ENCODE results near the gene BEND2. TPM values are rescaled to one million over a fixed set of nuclear protein-coding genes. Genes with fewer than 3 reads are reported as not detected.

The BEND2 gene
- total and polyA plus RNA-seq, 2 of the 13 experiments (the other 11 are each of a cell fraction or from before 2014, with no cell fraction given), result not detected

DNA sequence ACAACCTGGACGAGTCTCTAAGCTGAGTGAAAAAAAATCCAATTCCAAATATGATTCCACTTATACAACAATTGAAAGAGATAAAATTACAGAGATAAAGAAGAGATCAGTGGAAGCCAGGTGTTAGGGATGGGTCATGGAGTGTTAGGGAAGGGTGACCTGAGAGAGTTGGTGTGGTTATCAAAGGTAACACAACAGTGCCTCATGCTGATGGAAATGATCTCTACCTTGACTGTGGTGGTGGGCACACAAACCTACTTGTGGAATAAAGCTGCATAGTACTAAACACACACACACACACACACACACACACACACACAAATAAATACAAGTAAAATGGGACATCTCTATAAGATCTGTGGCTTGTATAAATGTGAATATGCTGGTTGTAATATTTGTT lies 26.0 kb downstream of the BEND2 start (continued):
- TF ChIP-seq, protein P1, sequence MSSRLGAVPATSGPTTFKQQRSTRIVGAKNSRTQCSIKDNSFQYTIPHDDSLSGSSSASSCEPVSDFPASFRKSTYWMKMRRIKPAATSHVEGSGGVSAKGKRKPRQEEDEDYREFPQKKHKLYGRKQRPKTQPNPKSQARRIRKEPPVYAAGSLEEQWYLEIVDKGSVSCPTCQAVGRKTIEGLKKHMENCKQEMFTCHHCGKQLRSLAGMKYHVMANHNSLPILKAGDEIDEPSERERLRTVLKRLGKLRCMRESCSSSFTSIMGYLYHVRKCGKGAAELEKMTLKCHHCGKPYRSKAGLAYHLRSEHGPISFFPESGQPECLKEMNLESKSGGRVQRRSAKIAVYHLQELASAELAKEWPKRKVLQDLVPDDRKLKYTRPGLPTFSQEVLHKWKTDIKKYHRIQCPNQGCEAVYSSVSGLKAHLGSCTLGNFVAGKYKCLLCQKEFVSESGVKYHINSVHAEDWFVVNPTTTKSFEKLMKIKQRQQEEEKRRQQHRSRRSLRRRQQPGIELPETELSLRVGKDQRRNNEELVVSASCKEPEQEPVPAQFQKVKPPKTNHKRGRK (CRISPR knock-in tag; IDR thresholded peaks at IDR 0.05), result no peak
- no peak for TF ChIP-seq SAP130 (CRISPR knock-in tag; IDR thresholded peaks at IDR 0.05; ENCODE audit: low read depth)
- TF ChIP-seq, protein P2, sequence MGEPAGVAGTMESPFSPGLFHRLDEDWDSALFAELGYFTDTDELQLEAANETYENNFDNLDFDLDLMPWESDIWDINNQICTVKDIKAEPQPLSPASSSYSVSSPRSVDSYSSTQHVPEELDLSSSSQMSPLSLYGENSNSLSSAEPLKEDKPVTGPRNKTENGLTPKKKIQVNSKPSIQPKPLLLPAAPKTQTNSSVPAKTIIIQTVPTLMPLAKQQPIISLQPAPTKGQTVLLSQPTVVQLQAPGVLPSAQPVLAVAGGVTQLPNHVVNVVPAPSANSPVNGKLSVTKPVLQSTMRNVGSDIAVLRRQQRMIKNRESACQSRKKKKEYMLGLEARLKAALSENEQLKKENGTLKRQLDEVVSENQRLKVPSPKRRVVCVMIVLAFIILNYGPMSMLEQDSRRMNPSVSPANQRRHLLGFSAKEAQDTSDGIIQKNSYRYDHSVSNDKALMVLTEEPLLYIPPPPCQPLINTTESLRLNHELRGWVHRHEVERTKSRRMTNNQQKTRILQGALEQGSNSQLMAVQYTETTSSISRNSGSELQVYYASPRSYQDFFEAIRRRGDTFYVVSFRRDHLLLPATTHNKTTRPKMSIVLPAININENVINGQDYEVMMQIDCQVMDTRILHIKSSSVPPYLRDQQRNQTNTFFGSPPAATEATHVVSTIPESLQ (CRISPR knock-in tag; conservative IDR thresholded peaks at IDR 0.05), result no peak
- no peak for TF ChIP-seq TCF7L2 (IDR thresholded peaks at IDR 0.05; ENCODE audit: low read depth, low read length)
- TF ChIP-seq, protein P3, sequence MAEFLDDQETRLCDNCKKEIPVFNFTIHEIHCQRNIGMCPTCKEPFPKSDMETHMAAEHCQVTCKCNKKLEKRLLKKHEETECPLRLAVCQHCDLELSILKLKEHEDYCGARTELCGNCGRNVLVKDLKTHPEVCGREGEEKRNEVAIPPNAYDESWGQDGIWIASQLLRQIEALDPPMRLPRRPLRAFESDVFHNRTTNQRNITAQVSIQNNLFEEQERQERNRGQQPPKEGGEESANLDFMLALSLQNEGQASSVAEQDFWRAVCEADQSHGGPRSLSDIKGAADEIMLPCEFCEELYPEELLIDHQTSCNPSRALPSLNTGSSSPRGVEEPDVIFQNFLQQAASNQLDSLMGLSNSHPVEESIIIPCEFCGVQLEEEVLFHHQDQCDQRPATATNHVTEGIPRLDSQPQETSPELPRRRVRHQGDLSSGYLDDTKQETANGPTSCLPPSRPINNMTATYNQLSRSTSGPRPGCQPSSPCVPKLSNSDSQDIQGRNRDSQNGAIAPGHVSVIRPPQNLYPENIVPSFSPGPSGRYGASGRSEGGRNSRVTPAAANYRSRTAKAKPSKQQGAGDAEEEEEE (CRISPR knock-in tag; IDR thresholded peaks at IDR 0.05; ENCODE audit: borderline replicate concordance), result no peak
- TF ChIP-seq HNRNPLL (IDR thresholded peaks at IDR 0.05; ENCODE audit: low read depth, low read length, poor library complexity, severe bottlenecking), result no peak

DNA sequence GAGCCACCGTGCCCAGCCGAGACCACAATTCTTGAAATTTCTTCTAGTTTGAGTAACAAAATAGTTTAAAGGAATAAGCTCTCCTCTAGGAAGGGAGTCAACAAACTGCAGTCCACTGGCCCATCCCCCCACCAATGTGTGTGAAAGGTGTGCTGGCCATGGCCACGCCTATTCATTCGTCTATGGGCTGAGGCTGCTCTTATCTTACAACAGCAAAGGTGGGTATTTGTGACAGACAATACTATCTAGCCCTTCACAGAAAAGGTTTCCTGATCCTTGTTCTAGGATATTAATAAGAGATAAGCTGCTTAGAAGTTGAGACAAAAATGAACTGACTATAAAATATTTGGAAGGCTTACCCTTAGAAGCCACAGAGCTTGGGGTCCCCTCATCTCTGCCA lies 41.2 kb downstream of the BEND2 start:
- no peak for DNase-seq (ENCODE audit: low spot score)
- Histone ChIP-seq H3K9me3 (ENCODE audit: low read length) (no peaks in the 10 kb centered on the region), H3K27ac (ENCODE audit: extremely low read length, insufficient read depth, low read length) (no peak overlapping the region), H3K9ac (ENCODE audit: insufficient read depth, low read depth, low read length) (no peak overlapping the region), H3K4me2 (ENCODE audit: low read depth, low read length) (no peak overlapping the region), H3K4me3 (replicated peaks in 1 of 3; ENCODE audit: insufficient read depth in 1 of 3, low read depth in 2 of 3, low read length in 3 of 3) (no peak overlapping the region), H4K20me1 (ENCODE audit: insufficient read depth, low read length) (no peaks in the 10 kb centered on the region), H2AFZ (ENCODE audit: low read length) (no peak overlapping the region), H3K79me2 (ENCODE audit: insufficient read depth, low read length) (no peaks in the 10 kb centered on the region), H3K36me3 (replicated peaks in 1 of 2; ENCODE audit: control insufficient read depth in 1 of 2, insufficient read depth in 2 of 2, low read length in 2 of 2) (no peaks in the 10 kb centered on the region), H3K4me1 (ENCODE audit: insufficient read depth, low read length) (no peaks in the 10 kb centered on the region), H3K27me3 (ENCODE audit: control insufficient read depth in 1 of 2, insufficient read depth in 2 of 2, low read length in 2 of 2) (no peaks in the 10 kb centered on the region)
- ChIA-PET CTCF (ENCODE audit: low intra/inter-chr PET ratio, low total read pairs) (no interaction called here), POLR2A (no interaction called here)
- FAIRE-seq, result no peak
- ATAC-seq, result no peak
- 0% methylated on average over 2 of the region's 4 CpGs for WGBS (ENCODE audit: low lambda C conversion rate)
- in situ Hi-C loops (cut with HindIII; ENCODE audit: extremely low pct_ligation_motif_present, low pct_unique_long_range_greater_than_20kb) (no loop called here), intact Hi-C loops (cut with micrococcal nuclease; ENCODE audit: unreplicated experiment) (no loop called here)
- no TSS peak for BruUV-seq (replicated peaks)
- TF ChIP-seq, protein P4, sequence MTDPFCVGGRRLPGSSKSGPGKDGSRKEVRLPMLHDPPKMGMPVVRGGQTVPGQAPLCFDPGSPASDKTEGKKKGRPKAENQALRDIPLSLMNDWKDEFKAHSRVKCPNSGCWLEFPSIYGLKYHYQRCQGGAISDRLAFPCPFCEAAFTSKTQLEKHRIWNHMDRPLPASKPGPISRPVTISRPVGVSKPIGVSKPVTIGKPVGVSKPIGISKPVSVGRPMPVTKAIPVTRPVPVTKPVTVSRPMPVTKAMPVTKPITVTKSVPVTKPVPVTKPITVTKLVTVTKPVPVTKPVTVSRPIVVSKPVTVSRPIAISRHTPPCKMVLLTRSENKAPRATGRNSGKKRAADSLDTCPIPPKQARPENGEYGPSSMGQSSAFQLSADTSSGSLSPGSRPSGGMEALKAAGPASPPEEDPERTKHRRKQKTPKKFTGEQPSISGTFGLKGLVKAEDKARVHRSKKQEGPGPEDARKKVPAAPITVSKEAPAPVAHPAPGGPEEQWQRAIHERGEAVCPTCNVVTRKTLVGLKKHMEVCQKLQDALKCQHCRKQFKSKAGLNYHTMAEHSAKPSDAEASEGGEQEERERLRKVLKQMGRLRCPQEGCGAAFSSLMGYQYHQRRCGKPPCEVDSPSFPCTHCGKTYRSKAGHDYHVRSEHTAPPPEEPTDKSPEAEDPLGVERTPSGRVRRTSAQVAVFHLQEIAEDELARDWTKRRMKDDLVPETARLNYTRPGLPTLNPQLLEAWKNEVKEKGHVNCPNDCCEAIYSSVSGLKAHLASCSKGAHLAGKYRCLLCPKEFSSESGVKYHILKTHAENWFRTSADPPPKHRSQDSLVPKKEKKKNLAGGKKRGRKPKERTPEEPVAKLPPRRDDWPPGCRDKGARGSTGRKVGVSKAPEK (CRISPR knock-in tag; IDR thresholded peaks at IDR 0.05; ENCODE audit: borderline replicate concordance), result no peak
- no peak for TF ChIP-seq HHEX (CRISPR knock-in tag; IDR thresholded peaks at IDR 0.05)
- TF ChIP-seq RFXANK (CRISPR knock-in tag; IDR thresholded peaks at IDR 0.05), result no peak
- TF ChIP-seq, protein P5, sequence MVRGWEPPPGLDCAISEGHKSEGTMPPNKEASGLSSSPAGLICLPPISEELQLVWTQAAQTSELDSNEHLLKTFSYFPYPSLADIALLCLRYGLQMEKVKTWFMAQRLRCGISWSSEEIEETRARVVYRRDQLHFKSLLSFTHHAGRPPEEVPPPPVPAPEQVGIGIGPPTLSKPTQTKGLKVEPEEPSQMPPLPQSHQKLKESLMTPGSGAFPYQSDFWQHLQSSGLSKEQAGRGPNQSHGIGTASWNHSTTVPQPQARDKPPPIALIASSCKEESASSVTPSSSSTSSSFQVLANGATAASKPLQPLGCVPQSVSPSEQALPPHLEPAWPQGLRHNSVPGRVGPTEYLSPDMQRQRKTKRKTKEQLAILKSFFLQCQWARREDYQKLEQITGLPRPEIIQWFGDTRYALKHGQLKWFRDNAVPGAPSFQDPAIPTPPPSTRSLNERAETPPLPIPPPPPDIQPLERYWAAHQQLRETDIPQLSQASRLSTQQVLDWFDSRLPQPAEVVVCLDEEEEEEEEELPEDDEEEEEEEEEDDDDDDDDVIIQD (CRISPR knock-in tag; IDR thresholded peaks at IDR 0.05; ENCODE audit: low read depth), result no peak
- TF ChIP-seq MBD4 (IDR thresholded peaks at IDR 0.05; ENCODE audit: borderline replicate concordance, low read length), result no peak
- TF ChIP-seq ZNF589 (CRISPR knock-in tag; conservative IDR thresholded peaks at IDR 0.05), result no peak
- TF ChIP-seq ZKSCAN8 (CRISPR knock-in tag; IDR thresholded peaks at IDR 0.05; ENCODE audit: borderline replicate concordance), result no peak
- no peak for TF ChIP-seq NFRKB (IDR thresholded peaks at IDR 0.05)
- TF ChIP-seq ZNF143 (CRISPR knock-in tag; IDR thresholded peaks at IDR 0.05), result no peak
